GM18858 (cell line): Measurements from ENCODE around the gene OTUD1.
"Not testable (repeated sequence)": the region's sequence is repeated elsewhere in the genome, so short reads cannot be mapped to it uniquely, and the experiment has no call there.

Experiments used
- ATAC-seq: cut with Tn5 transposase; IDR thresholded peaks from one replicate; pipeline ENCODE4 v1.9.1; 2021; ENCODE audit not compliant: unreplicated experiment

The OTUD1 gene, protein sequence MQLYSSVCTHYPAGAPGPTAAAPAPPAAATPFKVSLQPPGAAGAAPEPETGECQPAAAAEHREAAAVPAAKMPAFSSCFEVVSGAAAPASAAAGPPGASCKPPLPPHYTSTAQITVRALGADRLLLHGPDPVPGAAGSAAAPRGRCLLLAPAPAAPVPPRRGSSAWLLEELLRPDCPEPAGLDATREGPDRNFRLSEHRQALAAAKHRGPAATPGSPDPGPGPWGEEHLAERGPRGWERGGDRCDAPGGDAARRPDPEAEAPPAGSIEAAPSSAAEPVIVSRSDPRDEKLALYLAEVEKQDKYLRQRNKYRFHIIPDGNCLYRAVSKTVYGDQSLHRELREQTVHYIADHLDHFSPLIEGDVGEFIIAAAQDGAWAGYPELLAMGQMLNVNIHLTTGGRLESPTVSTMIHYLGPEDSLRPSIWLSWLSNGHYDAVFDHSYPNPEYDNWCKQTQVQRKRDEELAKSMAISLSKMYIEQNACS

DNA sequence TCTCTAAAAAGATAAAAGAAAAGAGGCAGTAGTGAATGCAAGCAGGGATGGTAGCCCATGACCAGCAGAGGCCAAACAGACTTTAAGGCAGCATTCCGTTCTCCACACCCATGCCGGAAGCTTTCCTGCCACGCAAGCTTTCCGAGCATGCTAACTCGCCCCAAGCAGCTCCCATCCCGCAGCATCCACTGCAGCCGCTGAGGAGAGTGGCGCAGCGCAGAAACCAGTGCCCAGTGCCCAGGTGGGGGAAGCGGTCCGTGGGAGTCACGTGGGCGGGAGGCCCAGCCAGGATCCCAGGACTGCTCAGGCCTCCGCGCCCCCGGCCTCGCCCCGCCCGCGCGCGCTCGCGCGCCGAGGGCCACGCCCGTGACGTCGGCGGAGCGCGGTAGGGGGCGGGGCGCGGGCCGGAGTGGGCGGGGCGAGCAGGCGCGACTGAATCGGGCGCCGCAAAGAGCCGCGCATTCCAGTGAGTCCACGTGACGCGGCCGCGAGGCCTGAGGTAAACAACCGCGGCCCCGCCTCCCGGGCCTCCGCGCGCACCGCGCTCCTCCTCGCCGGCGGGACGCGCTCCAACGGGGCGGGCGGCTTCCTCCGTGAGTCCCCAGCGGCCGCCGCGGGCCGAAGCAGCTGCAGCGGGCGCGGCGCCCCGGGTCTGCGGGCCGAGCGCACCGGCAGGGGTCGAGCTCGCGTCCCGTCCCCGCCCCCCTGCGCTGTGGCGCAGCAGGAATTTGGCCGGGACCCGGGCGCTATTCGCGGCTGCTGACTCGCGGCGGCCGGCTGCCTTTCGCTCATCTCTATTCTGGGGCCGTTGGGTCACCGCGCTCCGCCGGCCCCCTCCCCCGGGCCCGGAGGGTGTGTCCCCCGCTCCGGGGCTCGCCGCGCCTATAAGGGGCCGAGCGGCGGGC lies at the start of gene OTUD1:
Gene OTUD1, plus strand, starts transcription at position 529 of the 905 bp plus-strand sequence. CDS start 383 bp downstream, outside the sequence.
- ATAC-seq: peak; percentile 73

DNA sequence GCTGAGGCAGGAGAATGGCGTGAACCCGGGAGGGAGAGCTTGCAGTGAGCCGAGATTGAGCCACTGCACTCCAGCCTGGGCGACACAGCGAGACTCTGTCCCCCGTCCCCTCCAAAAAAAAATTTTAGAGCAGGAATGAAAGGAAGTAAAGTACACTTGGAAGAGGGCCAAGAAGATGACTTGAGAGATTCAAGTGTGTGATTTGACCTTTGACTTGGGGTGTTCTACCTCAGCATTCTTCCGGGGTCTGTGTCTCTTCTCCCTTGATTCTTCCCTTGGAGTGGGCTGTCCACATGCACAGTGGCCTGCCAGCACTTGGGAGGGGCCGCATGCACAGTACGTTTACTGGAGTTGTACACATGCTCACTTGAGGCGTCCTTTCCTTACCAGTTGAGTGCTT lies 48.5 kb upstream of the OTUD1 start:
- not testable (repeated sequence) for ATAC-seq

DNA sequence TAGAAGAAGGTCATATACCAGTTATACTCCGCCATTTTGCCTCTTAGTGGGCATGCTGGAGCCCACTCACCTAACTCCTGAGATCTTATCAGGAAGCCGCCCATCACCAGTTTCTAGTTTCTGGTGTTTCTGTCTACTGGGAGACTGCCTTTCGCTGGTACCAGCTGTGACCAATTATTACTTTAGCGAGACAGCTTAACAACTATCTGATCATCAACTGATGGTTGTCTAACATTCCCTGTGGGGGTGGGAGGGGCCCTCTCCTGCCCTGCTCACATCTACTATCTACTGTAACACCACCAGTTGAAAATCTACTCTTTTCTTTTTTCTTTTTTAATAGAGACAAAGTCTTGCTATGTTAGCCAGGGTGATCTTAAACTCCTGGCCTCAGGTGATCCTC lies 48.1 kb upstream of the OTUD1 start:
- no peak for ATAC-seq

DNA sequence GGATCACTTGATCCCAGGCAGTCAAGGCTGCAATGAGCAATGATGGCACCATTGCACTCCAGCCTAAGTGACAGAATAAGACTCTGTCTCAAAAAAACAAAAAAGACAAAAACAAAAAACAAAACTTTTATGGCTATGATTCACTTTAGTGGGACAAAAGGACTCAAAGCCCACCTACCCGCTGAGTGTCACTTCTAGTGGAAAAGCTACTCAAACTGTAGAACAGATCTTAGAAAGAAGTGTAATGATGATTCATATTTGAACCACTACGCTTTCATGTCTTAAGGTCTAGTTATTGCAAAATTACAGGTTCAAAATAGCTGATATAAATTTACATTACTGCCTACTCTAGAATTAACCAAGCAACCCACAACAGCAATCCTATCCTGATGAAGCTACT lies 47.1 kb upstream of the OTUD1 start:
- no peak for ATAC-seq

DNA sequence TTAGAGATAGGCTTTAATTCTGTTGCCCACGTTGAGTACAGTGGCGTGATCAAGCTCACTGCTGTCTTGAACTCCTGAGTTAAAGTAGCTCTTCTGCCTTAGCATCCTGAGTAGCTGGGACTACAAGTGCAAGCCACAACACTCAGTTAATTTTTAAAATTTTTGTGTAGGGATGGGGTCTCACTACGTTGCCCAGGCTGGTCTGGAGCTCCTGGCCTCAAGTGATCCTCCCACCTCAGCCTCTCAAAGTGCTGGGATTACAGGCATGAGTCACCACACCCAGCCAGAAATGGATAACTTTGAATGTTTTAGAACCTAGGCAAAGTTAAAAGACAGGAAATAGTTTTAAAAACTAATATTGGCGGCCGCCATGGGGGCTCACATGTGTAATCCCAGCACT lies 43.9 kb upstream of the OTUD1 start:
- ATAC-seq: no peak

DNA sequence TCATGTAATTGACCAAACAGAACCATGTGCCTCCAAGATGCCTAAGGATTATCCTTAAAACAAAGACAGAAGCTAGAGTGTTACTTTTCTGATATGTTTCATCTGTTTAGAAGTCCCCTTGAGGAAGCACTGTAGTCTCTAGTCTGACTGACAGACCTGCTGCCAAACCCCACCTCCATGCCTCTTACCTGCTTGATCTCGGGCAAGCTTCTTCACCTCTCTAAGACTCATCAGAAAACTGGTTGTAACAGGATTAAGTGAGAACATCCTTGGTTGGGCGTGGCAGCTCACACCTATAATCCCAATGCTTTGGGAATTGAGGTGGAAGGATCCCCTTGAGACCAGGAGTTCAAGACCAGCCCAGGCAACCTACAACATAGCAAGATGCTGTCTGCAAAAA lies 42.2 kb upstream of the OTUD1 start:
- ATAC-seq: no peak

DNA sequence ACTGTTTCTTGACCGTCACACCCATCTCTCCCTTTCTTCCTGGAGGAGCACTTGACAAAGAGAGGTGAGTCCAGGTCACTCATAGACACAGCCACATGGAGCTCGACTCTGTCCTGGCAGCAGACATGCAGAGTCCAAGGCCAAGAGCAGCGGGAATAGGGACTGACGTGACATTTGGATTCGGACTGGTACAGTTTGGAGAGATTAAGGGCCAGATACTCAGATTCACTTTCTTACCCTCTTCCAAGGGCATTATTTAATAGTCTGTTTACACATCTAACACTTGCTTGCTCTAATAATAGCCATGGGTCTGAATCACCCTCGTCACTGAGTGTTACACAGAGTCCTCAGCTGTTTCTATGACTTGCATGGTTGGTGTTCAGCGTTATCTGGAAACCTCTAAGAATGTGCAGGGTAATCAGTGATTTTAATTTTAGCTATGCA lies 39.2 kb upstream of the OTUD1 start:
- no peak for ATAC-seq

DNA sequence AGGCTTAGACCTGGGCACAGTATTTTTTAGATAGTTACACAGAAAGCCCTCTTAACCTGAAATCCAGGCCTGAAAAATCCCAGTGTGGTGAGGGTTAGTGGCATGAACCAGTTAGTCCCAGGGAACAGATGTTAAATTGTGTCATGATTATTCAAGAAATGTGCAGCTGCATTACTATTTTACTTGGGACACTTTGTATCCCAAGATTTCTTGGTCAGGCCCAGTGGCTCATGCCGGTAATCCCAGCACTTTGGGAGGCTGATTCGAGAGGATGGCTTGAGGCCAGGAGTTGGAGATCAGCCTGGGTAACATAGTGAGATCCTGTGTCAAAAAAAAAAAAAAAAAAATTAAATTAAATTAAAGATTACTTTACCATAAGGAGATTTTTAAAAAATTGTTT lies 36.0 kb upstream of the OTUD1 start:
- ATAC-seq: no peak

DNA sequence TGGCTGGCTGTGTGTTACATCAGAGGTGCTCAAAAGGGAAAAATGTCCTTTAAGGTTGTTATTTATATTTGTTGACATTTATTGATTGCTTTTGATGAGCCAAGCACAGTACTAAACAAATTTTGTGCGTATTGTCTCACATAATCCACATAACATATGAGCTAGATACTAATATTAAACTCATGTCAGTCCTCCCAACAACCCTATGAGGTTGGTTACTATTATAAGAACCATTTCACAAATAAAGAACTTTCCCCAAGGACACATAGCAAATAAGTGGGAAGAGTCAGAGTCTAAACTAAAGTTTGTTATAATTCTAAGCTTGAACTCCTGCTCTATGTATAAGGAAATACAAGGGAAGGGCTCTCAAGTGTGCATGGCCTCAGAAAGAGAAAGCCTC lies 35.6 kb upstream of the OTUD1 start:
- no peak for ATAC-seq

DNA sequence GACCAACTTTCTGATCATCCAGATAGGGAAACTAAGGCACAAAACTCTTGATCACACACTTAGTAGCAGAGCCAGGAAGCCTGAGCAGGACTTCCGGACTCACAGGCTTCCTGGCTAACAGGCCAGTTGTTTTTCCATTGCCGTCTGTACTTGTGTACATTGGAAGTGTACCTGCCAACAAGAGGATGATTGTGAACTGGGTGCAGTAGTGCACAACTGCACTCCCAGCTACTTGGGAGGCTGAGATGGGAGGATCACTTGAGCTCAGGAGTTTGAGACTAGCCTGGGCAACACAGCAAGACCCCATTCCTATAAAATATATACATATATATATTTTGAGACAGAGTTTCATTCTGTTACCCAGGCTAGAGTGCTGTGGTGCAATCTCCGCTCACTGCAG lies 35.2 kb upstream of the OTUD1 start:
- no peak for ATAC-seq

DNA sequence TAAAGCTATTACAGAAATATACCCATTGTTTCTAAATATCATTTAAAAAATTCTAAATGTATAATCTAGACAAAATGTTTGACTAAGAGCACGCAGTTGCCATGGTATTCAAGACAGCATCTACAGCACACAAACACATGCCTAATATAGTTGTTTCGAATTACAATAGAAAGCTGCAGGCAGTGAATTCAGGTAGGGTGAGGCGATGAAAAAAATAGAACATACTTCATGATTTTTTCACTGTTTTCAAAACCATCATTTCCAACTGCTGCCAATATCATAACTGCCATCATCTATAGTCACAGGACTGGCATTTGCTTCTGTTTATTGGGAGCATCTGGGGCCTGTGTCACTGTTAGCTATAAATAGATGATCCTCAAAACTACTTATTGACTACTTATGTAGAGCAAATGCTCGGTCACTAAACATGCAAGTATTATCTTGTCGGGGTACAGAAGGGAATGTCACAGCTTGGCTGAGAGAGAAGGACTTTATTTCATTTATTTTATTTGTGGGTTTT lies 34.4 kb upstream of the OTUD1 start:
- no peak for ATAC-seq

DNA sequence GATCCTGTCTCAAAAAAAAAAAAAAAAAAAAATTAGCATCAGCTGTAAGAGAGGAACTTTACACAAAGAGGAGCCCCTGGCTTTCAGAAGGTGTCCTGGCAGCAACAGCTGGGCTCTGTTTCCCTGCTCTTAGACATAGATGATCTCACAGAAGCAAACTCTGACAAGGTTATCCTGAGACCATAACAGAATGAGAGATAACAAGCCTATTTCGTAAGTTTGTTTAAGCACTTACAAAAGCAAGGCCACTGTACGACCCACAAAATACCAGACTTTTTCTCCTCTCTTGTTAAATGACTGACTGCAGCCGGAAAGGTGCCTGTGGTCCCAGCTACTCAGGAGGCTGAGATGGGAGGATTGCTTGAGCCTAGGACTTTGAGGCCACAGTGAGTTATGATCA lies 33.3 kb upstream of the OTUD1 start:
- ATAC-seq: no peak

DNA sequence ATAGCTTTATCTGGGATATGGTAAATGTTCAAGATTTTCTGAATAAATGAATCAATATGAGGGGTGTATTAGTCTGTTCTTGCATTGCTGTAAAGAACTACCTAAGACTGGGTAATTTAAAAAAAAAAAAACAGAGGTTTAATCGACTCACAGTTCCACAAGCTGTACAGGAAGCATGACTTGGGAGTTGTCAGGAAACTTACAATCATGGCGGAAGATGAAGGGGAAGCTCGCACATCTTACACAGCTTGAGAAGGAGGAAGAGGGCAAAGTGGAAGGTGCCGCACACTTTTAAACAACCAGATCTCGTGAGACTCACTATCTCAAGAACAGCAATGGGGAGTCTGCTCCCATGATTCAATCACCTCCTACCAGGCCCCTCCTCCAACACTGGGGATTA lies 32.5 kb upstream of the OTUD1 start:
- ATAC-seq: no peak

DNA sequence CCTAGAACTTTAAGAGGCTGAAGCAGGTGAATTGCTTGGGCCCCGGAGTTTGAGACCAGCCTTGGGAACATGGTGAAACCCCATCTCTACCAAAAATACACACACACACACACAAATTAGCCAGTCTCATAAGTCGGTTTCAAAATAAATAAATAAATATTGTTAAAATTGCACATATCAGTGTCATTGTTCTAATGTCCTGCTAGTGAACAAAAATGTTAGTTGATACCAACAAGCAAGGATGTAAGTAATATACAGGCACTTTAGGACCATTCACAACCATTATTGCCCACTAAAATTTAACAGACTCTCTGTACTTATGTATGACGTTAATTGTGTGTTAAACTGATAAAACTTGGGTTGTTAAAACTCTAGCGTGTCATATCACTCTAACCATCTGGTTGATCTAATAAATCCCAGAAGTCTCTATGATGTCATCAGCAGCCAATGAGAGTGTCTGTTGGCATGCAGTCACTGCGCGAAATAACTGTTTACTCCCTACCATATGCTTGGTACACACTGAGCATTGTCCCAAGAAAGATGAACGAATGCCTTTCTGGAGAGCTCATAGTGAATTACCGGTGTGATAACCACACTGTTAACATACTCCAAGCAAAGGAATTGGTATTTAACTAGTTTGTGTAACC lies 30.4 kb upstream of the OTUD1 start:
- no peak for ATAC-seq

DNA sequence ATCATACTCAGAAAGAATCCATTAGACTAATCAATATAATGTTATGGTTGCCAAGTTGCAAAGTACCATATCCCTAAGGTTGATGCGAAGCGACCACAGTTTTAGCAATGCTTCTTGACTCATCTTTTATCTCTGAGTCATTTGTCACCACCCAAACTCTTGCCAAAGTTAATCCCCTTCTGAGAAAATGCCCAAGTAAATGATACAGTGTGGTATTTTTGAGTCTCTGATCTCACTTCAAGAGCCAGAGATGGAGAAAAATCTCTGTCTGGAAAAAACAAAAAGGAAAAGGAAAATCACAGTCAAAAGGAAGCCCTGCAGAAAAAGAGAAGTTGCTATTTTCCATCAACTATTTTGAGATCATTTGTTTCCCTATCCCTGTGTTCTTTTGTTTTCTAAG lies 26.7 kb upstream of the OTUD1 start:
- no peak for ATAC-seq

DNA sequence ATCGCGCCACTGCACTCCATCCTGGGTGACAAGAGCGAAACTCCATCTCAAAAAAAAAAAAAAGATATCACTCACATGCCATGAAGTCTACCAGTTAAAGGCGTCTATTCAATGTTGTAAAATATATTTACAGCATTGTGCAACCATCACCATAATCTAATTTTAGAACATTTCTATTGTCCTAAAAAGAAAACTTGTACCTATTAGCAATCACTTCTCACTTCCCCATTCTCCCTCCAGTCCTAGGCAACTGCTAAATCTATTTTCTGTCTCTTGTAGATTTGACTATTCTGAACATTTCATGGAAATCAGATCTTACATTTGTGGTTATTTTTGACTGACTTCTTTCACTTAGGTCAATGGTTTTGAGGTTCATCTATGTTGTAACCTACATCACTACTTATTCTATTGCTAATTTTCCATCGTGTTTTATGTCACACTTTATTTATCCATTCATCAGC lies 25.2 kb upstream of the OTUD1 start:
- ATAC-seq: peak; percentile 94

DNA sequence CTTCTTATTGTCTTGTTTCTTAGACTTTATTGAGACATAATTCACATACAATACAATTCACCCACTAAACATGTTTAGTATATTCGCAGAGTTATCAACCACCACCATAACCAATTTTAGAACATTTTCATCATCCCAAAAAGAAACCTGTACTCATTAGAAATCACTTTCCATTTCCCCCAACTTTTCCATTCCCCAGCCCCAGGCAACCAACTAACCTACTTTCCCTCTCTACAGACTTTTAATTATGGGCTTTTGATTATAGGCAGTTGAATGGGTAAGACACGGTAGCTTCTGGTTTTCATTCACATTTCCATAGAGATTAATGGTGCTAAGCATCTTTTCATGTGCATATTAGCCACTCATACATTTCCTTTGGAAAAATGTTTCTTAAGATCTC lies 24.2 kb upstream of the OTUD1 start:
- no peak for ATAC-seq

DNA sequence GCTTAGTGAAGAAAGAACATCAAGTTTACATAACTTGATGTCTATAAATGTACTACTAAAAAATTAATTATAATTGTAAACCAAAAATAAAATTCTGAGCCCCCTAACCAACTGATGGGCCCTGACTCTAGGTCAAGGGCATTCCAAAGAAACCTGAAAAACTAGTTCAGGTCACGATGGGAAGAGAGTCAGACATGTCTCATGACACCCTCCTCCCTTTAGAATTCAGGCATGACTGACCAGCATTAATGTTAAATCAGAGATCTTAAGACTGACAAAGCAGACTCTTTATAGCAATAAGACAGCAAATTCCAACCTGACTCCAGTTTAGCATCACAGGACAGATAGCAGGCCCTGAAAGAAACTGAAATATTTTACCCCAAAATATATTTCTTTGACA lies 21.6 kb upstream of the OTUD1 start:
- ATAC-seq: no peak

DNA sequence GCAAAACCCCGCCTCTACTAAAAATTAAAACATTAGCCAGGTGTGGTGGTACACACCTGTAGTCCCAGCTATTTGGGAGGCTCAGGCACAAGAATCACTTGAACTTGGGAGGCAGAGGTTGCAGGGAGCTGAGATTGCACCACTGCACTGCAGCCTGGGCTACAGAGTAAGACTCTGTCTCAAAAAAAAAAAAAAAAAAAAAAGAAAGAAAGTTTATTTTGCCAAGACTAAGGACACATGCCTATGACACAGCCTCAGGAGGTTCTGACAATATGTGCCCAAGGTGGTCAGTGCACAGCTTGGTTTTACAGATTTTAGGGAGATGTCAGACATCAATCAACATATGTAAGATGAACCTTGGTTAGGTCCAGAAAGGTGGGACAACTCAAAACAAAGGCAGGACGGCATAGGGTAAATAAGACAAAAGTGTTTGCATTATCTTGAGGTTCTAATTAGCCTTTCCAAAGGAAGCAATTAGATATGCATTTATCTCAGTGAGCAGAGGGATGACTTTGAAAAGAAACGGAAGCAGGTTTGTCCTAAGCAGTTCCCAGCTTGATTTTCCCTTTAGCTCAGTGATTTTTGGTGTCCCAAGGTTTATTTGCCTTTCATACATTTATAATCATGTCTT lies 20.7 kb upstream of the OTUD1 start:
- no peak for ATAC-seq

DNA sequence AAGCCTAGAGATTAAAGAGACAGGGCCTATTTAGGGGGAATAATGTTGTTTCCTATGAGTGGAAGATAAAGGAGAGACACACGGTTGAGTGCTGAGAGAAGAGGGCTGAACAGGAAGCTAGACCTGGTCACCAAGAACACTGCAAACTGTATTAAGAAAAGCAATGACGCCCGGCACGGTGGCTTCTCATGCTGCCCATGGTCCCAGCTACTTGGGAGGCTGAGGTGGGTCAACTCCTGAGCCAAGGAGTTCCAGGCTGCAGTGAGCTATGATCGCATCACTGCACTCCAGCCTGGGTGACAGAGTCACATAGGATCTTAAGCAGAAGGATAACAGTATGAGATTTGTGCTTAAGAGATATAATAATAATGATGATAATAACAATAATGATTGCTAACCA lies 19.7 kb upstream of the OTUD1 start:
- no peak for ATAC-seq
